HCT116 (cell line): Measurements from ENCODE around the gene ZBTB7B. TPM values are rescaled to one million over a fixed set of nuclear protein-coding genes. Genes with fewer than 3 reads are reported as not detected.

ENCODE experiments used
- ATAC-seq: fragments of 200-7000 bp; cut with Tn5 transposase; 2 replicates; pipeline ENCODE4 v1.9.1; 2020; ENCODE audit warnings: mild to moderate bottlenecking, moderate library complexity
- BruUV-seq: library from RNA; stranded (reverse); fragments of 400-500 nt; replicated peaks from 2 replicates; lab custom pipeline; 2021; lab: Mats Ljungman, UMichigan
- CTCF ChIA-PET: fragments of 300-600 bp; sonication (Branson Sonifier 250); formaldehyde crosslinking; loops from one replicate; lab custom pipeline; 2021; ENCODE audit warnings: antibody characterized with exemption; lab: Charles Lee
- POLR2A ChIA-PET: fragments of 300-600, 350-600 bp; sonication (Branson Sonifier 250); formaldehyde crosslinking; loops from one replicate; lab custom pipeline; 2021; ENCODE audit warnings: antibody characterized with exemption; lab: Charles Lee
- RAD21 ChIA-PET, 2 experiments: fragments of 300-600 bp; sonication (Branson Sonifier 250); formaldehyde crosslinking; loops; one replicate each; lab custom pipeline; 2023; ENCODE audit warnings: low total read pairs in 2 of 2; ENCODE audit not compliant: uncharacterized antibody in 2 of 2, unreplicated experiment in 2 of 2, low non-redundant PET in 1 of 2; lab: Charles Lee
- DNase-seq: peaks from one replicate; pipeline ENCODE4 v3.0.0-alpha.2; 2010; ENCODE audit warnings: low read depth, low spot score
- H2AFZ ChIP-seq: fragments of 200-600 bp; shearing (Covaris generic), sonication (generic); 2 replicates; pipeline ENCODE4 v1.6.1; 2017; ENCODE audit warnings: low read depth, mixed run types, mixed read lengths, antibody characterized with exemption, low read length; ENCODE audit not compliant: poor library complexity, severe bottlenecking
- H3K27ac ChIP-seq: 2 replicates; pipeline ENCODE4 v1.5.1; 2012; ENCODE audit warnings: low read depth, low read length
- H3K27me3 ChIP-seq: fragments of 200-600 bp; sonication (generic); 2 replicates; pipeline ENCODE4 v1.6.1; 2016; ENCODE audit warnings: mixed run types, low read length, mixed read lengths; ENCODE audit not compliant: insufficient read depth
- H3K36me3 ChIP-seq, 2 experiments: fragments of 200-500 bp in 1 of 2; fragments of 200-600 bp in 1 of 2; sonication (Bioruptor generic) in 1 of 2; sonication (generic) in 1 of 2; 2 replicates each; pipeline versions ENCODE4 v1.5.1 to v1.6.1; 2014 to 2016; ENCODE audit warnings: low read length in 2 of 2, inconsistent platforms in 1 of 2, mixed read lengths in 1 of 2, mixed run types in 1 of 2; ENCODE audit not compliant: insufficient read depth in 2 of 2, control insufficient read depth in 1 of 2
- H3K4me1 ChIP-seq, 2 experiments: fragments of 200-600 bp in 1 of 2; sonication (generic) in 1 of 2; 2 replicates each; pipeline versions ENCODE4 v1.5.1 to v1.6.1; 2012 to 2017; ENCODE audit warnings: low read length in 2 of 2, inconsistent platforms in 1 of 2, mild to moderate bottlenecking in 1 of 2, mixed read lengths in 1 of 2, mixed run types in 1 of 2, moderate library complexity in 1 of 2; ENCODE audit not compliant: insufficient read depth in 2 of 2, control insufficient read depth in 1 of 2
- H3K4me2 ChIP-seq: fragments of 200-600 bp; sonication (generic); 2 replicates; pipeline ENCODE4 v1.6.1; 2017; ENCODE audit warnings: mixed run types, low read length, mixed read lengths
- H3K4me3 ChIP-seq, 2 experiments: fragments of 200-600 bp in 1 of 2; sonication (generic) in 1 of 2; replicated peaks in 1 of 2; 2 replicates each; pipeline ENCODE4 v1.5.1; 2011 to 2016; ENCODE audit warnings: low read length in 2 of 2, control low read depth in 1 of 2, low read depth in 1 of 2, mild to moderate bottlenecking in 1 of 2, mixed read lengths in 1 of 2, mixed run types in 1 of 2
- H3K79me2 ChIP-seq: fragments of 200-600 bp; sonication (generic); 2 replicates; pipeline ENCODE4 v1.6.1; 2017; ENCODE audit warnings: mild to moderate bottlenecking, mixed run types, low read length, moderate library complexity, mixed read lengths; ENCODE audit not compliant: insufficient read depth
- H3K9ac ChIP-seq: fragments of 200-600 bp; sonication (generic); 2 replicates; pipeline ENCODE4 v1.6.1; 2016; ENCODE audit warnings: low read length, mixed read lengths
- H3K9me2 ChIP-seq: fragments of 200-600 bp; sonication (generic), shearing (Covaris generic); 2 replicates; pipeline ENCODE4 v1.6.1; 2017; ENCODE audit warnings: mixed run types, mild to moderate bottlenecking, moderate library complexity; ENCODE audit not compliant: insufficient read depth
- H3K9me3 ChIP-seq, 2 experiments: fragments of 200-500 bp in 1 of 2; fragments of 200-600 bp in 1 of 2; sonication (Bioruptor generic) in 1 of 2; sonication (generic) in 1 of 2; 2 replicates each; pipeline ENCODE4 v1.6.1; 2014 to 2017; ENCODE audit warnings: low read length in 2 of 2, mixed read lengths in 2 of 2, inconsistent platforms in 1 of 2, low read depth in 1 of 2, mild to moderate bottlenecking in 1 of 2, mixed run types in 1 of 2, moderate library complexity in 1 of 2; ENCODE audit not compliant: control insufficient read depth in 1 of 2, insufficient read depth in 1 of 2
- H4K20me1 ChIP-seq: fragments of 200-600 bp; sonication (generic), shearing (Covaris generic); 2 replicates; pipeline ENCODE4 v1.6.1; 2017; ENCODE audit warnings: mixed run types, mild to moderate bottlenecking, moderate library complexity; ENCODE audit not compliant: insufficient read depth
- CEBPB ChIP-seq: IDR thresholded peaks from 2 replicates; pipeline ENCODE4 v1.6.1; 2012; ENCODE audit warnings: low read depth
- CTCF ChIP-seq, 3 experiments: fragments of 200-600 bp in 1 of 3; sonication (generic) in 1 of 3; IDR thresholded peaks in 2 of 3; conservative IDR thresholded peaks in 1 of 3; 2 replicates each; pipeline ENCODE4 v1.5.1; 2012 to 2017; ENCODE audit warnings: low read depth in 2 of 3, low read length in 2 of 3, antibody characterized with exemption in 1 of 3, borderline replicate concordance in 1 of 3, control low read depth in 1 of 3, mild to moderate bottlenecking in 1 of 3, mixed read lengths in 1 of 3, mixed run types in 1 of 3, moderate library complexity in 1 of 3; ENCODE audit not compliant: insufficient read depth in 1 of 3
- EGR1 ChIP-seq: IDR thresholded peaks from 2 replicates; pipeline ENCODE4 v1.6.1; 2012; ENCODE audit warnings: low read depth
- ELF1 ChIP-seq: IDR thresholded peaks from 2 replicates; pipeline ENCODE4 v1.6.1; 2012; ENCODE audit warnings: low read depth, borderline replicate concordance
- EZH2 ChIP-seq: fragments of 200-600 bp; sonication (generic); IDR thresholded peaks from 2 replicates; pipeline ENCODE4 v1.6.1; 2017; ENCODE audit warnings: antibody characterized with exemption, mixed run types
- EZH2phosphoT487 ChIP-seq: fragments of 200-600 bp; IDR thresholded peaks from 2 replicates; pipeline ENCODE4 v1.6.1; 2018; ENCODE audit warnings: antibody characterized with exemption, borderline replicate concordance
- FOSL1 ChIP-seq: IDR thresholded peaks from 2 replicates; pipeline ENCODE4 v1.6.1; 2012; ENCODE audit warnings: low read depth
- JUND ChIP-seq: IDR thresholded peaks from 2 replicates; pipeline ENCODE4 v1.6.1; 2012
- MAX ChIP-seq: IDR thresholded peaks from 2 replicates; pipeline ENCODE4 v1.6.1; 2012
- POLR2A ChIP-seq: IDR thresholded peaks from 2 replicates; pipeline ENCODE4 v1.7.0; 2011; ENCODE audit warnings: borderline replicate concordance; ENCODE audit not compliant: insufficient read depth, insufficient read length; ENCODE audit errors: extremely low read depth
- RAD21 ChIP-seq: IDR thresholded peaks from 2 replicates; pipeline ENCODE4 v1.6.1; 2012; ENCODE audit warnings: low read depth, mild to moderate bottlenecking
- SIN3A ChIP-seq: IDR thresholded peaks from 2 replicates; pipeline ENCODE4 v1.6.1; 2012; ENCODE audit warnings: low read depth
- ZBTB33 ChIP-seq: IDR thresholded peaks from 2 replicates; pipeline ENCODE4 v1.6.1; 2011; ENCODE audit warnings: mild to moderate bottlenecking, low read length, moderate library complexity; ENCODE audit not compliant: insufficient replicate concordance; ENCODE audit errors: extremely low read depth
- ZFX ChIP-seq: fragments of 450-650 bp; IDR thresholded peaks from 2 replicates; pipeline ENCODE4 v1.6.1; 2017
- ZNF274 ChIP-seq: fragments of 200-500 bp; sonication (Bioruptor generic); IDR thresholded peaks from 2 replicates; pipeline ENCODE4 v1.6.1; 2014; ENCODE audit warnings: mild to moderate bottlenecking, low read depth, low read length, inconsistent platforms
- intact Hi-C: fragments of 100-400 bp; cut with micrococcal nuclease; formaldehyde crosslinking; loops from 2 replicates; pipeline ENCODE4 v1.10.0; 2022
- total RNA-seq: library from RNA; stranded (reverse); gene quantifications from one replicate; pipeline ENCODE4 v1.2.1, GENCODE V29; 2021; ENCODE audit not compliant: unreplicated experiment
- TF ChIP-seq, protein P1 (sequence below): IDR thresholded peaks from 2 replicates; pipeline ENCODE4 v1.6.1; 2012; ENCODE audit warnings: low read depth

ZBTB7B gene
- total RNA-seq, 1 experiment from 2014 or later: 57.0 TPM

DNA sequence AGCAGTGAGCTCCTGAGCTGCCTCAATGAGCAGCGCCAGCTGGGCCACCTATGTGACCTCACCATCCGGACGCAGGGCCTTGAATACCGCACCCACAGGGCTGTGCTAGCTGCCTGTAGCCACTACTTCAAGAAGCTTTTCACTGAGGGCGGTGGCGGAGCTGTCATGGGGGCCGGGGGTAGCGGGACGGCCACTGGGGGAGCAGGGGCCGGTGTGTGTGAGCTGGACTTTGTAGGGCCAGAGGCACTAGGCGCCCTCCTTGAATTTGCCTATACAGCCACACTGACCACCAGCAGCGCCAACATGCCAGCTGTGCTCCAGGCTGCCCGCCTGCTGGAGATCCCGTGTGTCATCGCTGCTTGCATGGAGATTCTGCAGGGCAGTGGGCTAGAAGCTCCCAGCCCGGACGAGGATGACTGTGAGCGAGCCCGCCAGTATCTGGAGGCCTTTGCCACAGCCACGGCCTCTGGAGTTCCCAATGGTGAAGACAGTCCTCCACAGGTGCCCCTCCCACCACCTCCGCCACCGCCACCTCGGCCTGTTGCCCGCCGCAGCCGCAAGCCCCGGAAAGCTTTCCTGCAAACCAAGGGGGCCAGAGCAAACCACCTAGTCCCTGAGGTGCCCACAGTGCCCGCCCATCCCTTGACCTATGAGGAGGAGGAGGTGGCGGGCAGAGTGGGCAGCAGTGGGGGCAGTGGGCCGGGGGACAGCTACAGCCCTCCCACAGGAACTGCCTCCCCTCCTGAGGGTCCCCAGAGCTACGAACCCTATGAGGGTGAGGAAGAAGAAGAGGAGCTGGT lies 12.3 kb downstream of the ZBTB7B start:
- H3K9me3 ChIP-seq: no peaks in the 10 kb centered on the region
- no peak overlapping the region for H3K27ac ChIP-seq
- intact Hi-C loops: no loop called here
- peaks cover 11 to 27% of the 10 kb centered on the region in 2 experiments; a peak in 3 of 4 replicates for H3K36me3 ChIP-seq
- BruUV-seq: no TSS peak
- POLR2A ChIA-PET: interaction anchor here (1.1 to 1.4 kb wide), 2 partner anchors 13 to 15 kb away, joined by 3 to 7 read pairs; partner anchors contain the start of gene ZBTB7B
- TF ChIP-seq SIN3A: no peak
- no peak for TF ChIP-seq RAD21
- no peak for TF ChIP-seq ELF1
- no peak for TF ChIP-seq EGR1
- TF ChIP-seq POLR2A: no peak
- TF ChIP-seq ZNF274: no peak
- TF ChIP-seq ZFX: no peak
- no peak for TF ChIP-seq JUND
- TF ChIP-seq, protein P1, sequence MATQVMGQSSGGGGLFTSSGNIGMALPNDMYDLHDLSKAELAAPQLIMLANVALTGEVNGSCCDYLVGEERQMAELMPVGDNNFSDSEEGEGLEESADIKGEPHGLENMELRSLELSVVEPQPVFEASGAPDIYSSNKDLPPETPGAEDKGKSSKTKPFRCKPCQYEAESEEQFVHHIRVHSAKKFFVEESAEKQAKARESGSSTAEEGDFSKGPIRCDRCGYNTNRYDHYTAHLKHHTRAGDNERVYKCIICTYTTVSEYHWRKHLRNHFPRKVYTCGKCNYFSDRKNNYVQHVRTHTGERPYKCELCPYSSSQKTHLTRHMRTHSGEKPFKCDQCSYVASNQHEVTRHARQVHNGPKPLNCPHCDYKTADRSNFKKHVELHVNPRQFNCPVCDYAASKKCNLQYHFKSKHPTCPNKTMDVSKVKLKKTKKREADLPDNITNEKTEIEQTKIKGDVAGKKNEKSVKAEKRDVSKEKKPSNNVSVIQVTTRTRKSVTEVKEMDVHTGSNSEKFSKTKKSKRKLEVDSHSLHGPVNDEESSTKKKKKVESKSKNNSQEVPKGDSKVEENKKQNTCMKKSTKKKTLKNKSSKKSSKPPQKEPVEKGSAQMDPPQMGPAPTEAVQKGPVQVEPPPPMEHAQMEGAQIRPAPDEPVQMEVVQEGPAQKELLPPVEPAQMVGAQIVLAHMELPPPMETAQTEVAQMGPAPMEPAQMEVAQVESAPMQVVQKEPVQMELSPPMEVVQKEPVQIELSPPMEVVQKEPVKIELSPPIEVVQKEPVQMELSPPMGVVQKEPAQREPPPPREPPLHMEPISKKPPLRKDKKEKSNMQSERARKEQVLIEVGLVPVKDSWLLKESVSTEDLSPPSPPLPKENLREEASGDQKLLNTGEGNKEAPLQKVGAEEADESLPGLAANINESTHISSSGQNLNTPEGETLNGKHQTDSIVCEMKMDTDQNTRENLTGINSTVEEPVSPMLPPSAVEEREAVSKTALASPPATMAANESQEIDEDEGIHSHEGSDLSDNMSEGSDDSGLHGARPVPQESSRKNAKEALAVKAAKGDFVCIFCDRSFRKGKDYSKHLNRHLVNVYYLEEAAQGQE: no peak
- TF ChIP-seq CEBPB: no peak
- no peak for TF ChIP-seq EZH2
- no peak for TF ChIP-seq ZBTB33
- no peak for TF ChIP-seq MAX
- TF ChIP-seq EZH2phosphoT487: no peak
- no peak for TF ChIP-seq CTCF (IDR thresholded peaks at IDR 0.05 in 2 of 3, conservative IDR thresholded peaks at IDR 0.05 in 1 of 3; ENCODE audit: borderline replicate concordance in 1 of 3, insufficient read depth in 1 of 3, low read depth in 2 of 3, low read length in 2 of 3)
- TF ChIP-seq FOSL1: no peak
- TF ChIP-seq, all 23 proteins: peak for 0
- Histone ChIP-seq H3K27me3 (no peaks in the 10 kb centered on the region), H2AFZ (no peak overlapping the region), H3K9ac (no peak overlapping the region), H3K4me1 (peaks cover 28 to 69% of the 10 kb centered on the region in 2 experiments), H3K79me2 (peaks cover 33% of the 10 kb centered on the region; the same call in 1 of the 2 replicates), H3K4me2 (no peak overlapping the region), H3K4me3 (no peak overlapping the region), H3K9me2 (no peaks in the 10 kb centered on the region), H4K20me1 (no peaks in the 10 kb centered on the region)
- ATAC-seq (no peak), DNase-seq (no peak)
- ChIA-PET CTCF (interaction anchor here (1.5 kb wide), 1 partner anchor 36 kb away, joined by 5 read pairs; the partner anchor contains the start of gene ADAM15), RAD21 (no interaction called here)
